Measurements from ENCODE around the gene CORO7. TPM values are rescaled to one million over a fixed set of nuclear protein-coding genes. Genes with fewer than 3 reads are reported as not detected.
A peak's percentile ranks its signal among the peaks of the same experiment; 100 is the strongest.

Gene CORO7
- total RNA-seq, 1 donor from 2014 or later = 30.9 TPM

- Histone ChIP-seq H3K36me3 (peaks cover 0 to 9% of the 10 kb centered on the region in 2 donors), H3K27ac (peak overlapping the region; percentile 78), H3K27me3 (no peaks in the 10 kb centered on the region), H3K4me1 (peaks cover 60% of the 10 kb centered on the region), H3K9me3 (no peaks in the 10 kb centered on the region), H3K4me3 (no peak overlapping the region)
- intact Hi-C loops (cut with DNase I) = no loop called here
- DNase-seq (ENCODE audit: extremely low spot score in 2 of 2) = no peak
- TF ChIP-seq CTCF (IDR thresholded peaks at IDR 0.05) = no peak
- peak in 1 of 2 donors; percentile 11 for TF ChIP-seq POLR2AphosphoS5 (IDR thresholded peaks at IDR 0.05; ENCODE audit: insufficient read depth in 1 of 2, low read depth in 1 of 2)
Observed at GRCh38 chr16:4388271-4389021, 27.9 kb downstream of the CORO7 start.

GRCh38 chr16:4387781-4388180, 28.6 kb downstream of the CORO7 start:
- Histone ChIP-seq H3K4me3 (no peak overlapping the region), H3K27ac (peak overlapping the region; percentile 78), H3K4me1 (peaks cover 57% of the 10 kb centered on the region), H3K9me3 (no peaks in the 10 kb centered on the region), H3K27me3 (no peaks in the 10 kb centered on the region), H3K36me3 (peaks cover 0 to 12% of the 10 kb centered on the region in 2 donors)
- intact Hi-C loops (cut with DNase I) = no loop called here
- TF ChIP-seq POLR2A (IDR thresholded peaks at IDR 0.05) (no peak), POLR2AphosphoS5 (IDR thresholded peaks at IDR 0.05; ENCODE audit: insufficient read depth in 1 of 2, low read depth in 1 of 2) (no peak), CTCF (IDR thresholded peaks at IDR 0.05) (no peak)
- no peak for DNase-seq (ENCODE audit: extremely low spot score in 2 of 2)

GRCh38 chr16:4386951-4387565, 29.3 kb downstream of the CORO7 start:
- TF ChIP-seq CTCF (IDR thresholded peaks at IDR 0.05) (no peak), POLR2A (IDR thresholded peaks at IDR 0.05) (no peak), POLR2AphosphoS5 (IDR thresholded peaks at IDR 0.05; ENCODE audit: insufficient read depth in 1 of 2, low read depth in 1 of 2) (no peak)
- DNase-seq (ENCODE audit: extremely low spot score in 2 of 2) = no peak
- no peak overlapping the region for H3K4me3 ChIP-seq
- peaks cover 55% of the 10 kb centered on the region for H3K4me1 ChIP-seq
- no peaks in the 10 kb centered on the region for H3K9me3 ChIP-seq
- H3K27ac ChIP-seq = peak overlapping the region; percentile 78
- H3K27me3 ChIP-seq = no peaks in the 10 kb centered on the region
- peaks cover 0 to 19% of the 10 kb centered on the region in 2 donors for H3K36me3 ChIP-seq
- intact Hi-C loops (cut with DNase I) = no loop called here

GRCh38 chr16:4386451-4386805, 30.0 kb downstream of the CORO7 start:
- Histone ChIP-seq H3K27me3 (no peaks in the 10 kb centered on the region), H3K4me1 (peaks cover 48% of the 10 kb centered on the region), H3K9me3 (no peaks in the 10 kb centered on the region), H3K4me3 (no peak overlapping the region), H3K27ac (peak overlapping the region; percentile 78), H3K36me3 (peaks cover 0 to 25% of the 10 kb centered on the region in 2 donors)
- no peak for DNase-seq (ENCODE audit: extremely low spot score in 2 of 2)
- intact Hi-C loops (cut with DNase I) = no loop called here
- TF ChIP-seq CTCF (IDR thresholded peaks at IDR 0.05) (no peak), POLR2AphosphoS5 (IDR thresholded peaks at IDR 0.05; ENCODE audit: insufficient read depth in 1 of 2, low read depth in 1 of 2) (peak in 1 of 2 donors; percentile 36)

Data from vagina (tissue), 2 donors.